ENCODE results near the gene EMP1. TPM values are rescaled to one million over a fixed set of nuclear protein-coding genes. Genes with fewer than 3 reads are reported as not detected.
A peak's percentile ranks its signal among the peaks of the same experiment; 100 is the strongest.

The EMP1 gene
- total and polyA plus RNA-seq, 10 donors, result 4.9 to 170 (median 65.6) TPM

DNA sequence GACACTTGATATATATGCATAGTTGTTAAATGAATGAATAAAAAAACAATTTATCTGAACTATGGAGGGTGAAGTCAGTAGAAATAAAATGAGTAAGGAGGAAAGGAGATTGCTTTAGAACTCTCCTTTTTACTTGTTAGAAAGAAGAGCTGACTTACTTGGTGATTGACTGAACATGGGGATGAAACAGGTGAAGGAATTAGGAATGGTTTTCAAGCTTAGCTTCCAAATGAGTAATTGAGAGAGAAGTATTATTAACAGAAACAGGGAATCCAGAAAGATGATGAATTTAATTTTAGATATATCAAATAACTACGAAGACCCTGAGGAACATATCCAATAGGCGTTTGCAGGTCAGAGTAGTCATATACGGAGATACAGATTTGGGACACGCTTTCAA is 33.6 kb upstream of the EMP1 start:
- Histone ChIP-seq H3K4me1 (peaks cover 0 to 20% (median 12%) of the 10 kb centered on the region in 6 donors), H3K36me3 (no peaks in the 10 kb centered on the region), H3K27ac (no peak overlapping the region), H3K9me3 (peaks cover 0 to 4% (median 1%) of the 10 kb centered on the region in 8 donors), H3K4me3 (no peak overlapping the region), H3K27me3 (replicated peaks in 1 of 7) (no peaks in the 10 kb centered on the region)
- WGBS, 5 donors, result 92 to 98% (median 96%) methylated on average over 4 of the region's 4 CpGs
- intact Hi-C loops (cut with DNase I; ENCODE audit: low total_unique reads), result no loop called here
- no peak for DNase-seq
- TF ChIP-seq, protein P1, sequence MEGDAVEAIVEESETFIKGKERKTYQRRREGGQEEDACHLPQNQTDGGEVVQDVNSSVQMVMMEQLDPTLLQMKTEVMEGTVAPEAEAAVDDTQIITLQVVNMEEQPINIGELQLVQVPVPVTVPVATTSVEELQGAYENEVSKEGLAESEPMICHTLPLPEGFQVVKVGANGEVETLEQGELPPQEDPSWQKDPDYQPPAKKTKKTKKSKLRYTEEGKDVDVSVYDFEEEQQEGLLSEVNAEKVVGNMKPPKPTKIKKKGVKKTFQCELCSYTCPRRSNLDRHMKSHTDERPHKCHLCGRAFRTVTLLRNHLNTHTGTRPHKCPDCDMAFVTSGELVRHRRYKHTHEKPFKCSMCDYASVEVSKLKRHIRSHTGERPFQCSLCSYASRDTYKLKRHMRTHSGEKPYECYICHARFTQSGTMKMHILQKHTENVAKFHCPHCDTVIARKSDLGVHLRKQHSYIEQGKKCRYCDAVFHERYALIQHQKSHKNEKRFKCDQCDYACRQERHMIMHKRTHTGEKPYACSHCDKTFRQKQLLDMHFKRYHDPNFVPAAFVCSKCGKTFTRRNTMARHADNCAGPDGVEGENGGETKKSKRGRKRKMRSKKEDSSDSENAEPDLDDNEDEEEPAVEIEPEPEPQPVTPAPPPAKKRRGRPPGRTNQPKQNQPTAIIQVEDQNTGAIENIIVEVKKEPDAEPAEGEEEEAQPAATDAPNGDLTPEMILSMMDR (IDR thresholded peaks at IDR 0.05 in 8 of 11, conservative IDR thresholded peaks at IDR 0.05 in 3 of 11), result no peak
- TF ChIP-seq POLR2AphosphoS5 (IDR thresholded peaks at IDR 0.05) (no peak), POLR2A (IDR thresholded peaks at IDR 0.05) (no peak)

DNA sequence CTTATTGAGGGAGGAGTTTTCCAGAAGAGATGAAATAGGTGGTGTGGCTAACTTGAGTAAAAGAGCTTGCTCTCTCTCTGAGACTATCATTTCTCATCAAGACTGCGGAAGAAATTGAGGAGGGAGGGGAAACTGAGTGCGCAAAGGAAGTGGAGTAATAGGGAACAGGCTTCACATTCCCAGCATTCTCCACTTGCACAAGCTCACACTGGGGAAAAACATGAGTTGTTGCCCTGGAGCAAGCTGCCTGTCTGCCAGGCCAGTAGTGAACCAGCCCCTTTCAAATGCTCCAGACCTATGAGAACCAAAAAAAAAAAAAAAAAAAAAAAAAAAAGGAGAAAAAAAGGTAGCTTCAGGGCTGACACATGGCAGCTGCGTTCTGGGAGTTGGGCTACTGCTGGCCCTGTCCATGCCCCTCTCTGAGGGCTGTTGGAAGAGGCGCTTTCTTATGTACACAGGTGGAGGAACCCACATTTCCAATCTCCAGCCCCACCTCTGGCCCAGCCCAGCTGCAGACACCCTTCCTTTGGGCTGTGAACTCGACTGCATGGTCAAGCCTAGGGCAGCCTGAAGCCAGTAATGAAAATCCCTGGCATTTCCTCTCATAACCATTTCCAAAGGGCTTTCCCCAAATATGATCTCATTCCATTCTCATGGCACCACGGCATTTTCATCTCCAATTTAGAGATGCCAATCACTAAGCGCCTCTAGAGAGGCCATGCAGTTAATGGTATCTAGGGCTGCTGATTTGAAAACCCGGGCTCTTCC is 32.5 kb upstream of the EMP1 start:
- TF ChIP-seq, protein P1 (IDR thresholded peaks at IDR 0.05 in 8 of 11, conservative IDR thresholded peaks at IDR 0.05 in 3 of 11), result no peak
- TF ChIP-seq POLR2AphosphoS5 (IDR thresholded peaks at IDR 0.05), result no peak
- TF ChIP-seq POLR2A (IDR thresholded peaks at IDR 0.05), result no peak
- DNase-seq, result no peak
- Histone ChIP-seq H3K9me3 (peaks cover 0 to 6% (median 1%) of the 10 kb centered on the region in 8 donors), H3K27ac (no peak overlapping the region), H3K27me3 (replicated peaks in 1 of 7) (no peaks in the 10 kb centered on the region), H3K36me3 (no peaks in the 10 kb centered on the region), H3K4me1 (peaks cover 0 to 20% (median 12%) of the 10 kb centered on the region in 6 donors), H3K4me3 (no peak overlapping the region)
- 79 to 89% (median 84%) methylated on average over 8 of the region's 8 CpGs for WGBS, 5 donors
- intact Hi-C loops (cut with DNase I; ENCODE audit: low total_unique reads), result no loop called here

DNA sequence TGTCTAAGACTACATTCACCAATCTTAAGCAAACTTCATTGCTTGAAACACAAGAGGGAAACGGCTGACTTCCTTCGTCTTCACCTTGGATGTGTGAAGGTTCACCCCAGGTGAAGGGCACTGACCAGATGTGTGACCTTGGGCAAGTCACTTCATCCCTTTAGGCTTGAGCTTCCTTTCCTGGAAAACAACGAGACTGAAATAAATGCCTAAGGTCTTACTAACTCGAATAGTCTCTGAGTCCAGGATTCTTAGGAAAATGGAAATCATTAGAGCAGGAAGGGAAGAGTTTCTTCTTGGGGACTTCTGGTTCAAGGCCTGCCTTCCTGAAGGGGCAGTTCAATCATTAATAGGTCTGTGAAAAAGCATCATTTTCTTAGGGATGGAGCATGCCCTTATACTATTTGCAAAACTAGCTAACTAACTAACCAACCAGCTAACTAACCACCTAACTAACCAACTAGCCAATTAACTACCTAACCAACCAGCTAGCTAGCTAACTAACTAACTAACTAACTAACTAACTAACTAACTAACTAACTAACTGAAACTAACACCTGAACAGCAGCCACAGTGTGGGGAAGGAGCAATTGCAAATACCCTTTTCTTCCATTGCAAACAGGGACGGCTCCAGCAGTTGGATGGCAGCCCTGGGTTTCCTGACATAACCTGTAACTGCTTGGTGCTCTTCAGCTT is 31.5 kb upstream of the EMP1 start:
- no peaks in the 10 kb centered on the region for H3K36me3 ChIP-seq
- H3K27me3 ChIP-seq (replicated peaks in 1 of 7), result no peaks in the 10 kb centered on the region
- peaks cover 0 to 6% (median 1%) of the 10 kb centered on the region in 8 donors for H3K9me3 ChIP-seq
- H3K4me1 ChIP-seq, result peaks cover 0 to 20% (median 12%) of the 10 kb centered on the region in 6 donors
- DNase-seq, result no peak
- no peak for TF ChIP-seq POLR2AphosphoS5 (IDR thresholded peaks at IDR 0.05)
- no peak for TF ChIP-seq POLR2A (IDR thresholded peaks at IDR 0.05)
- TF ChIP-seq, protein P1 (IDR thresholded peaks at IDR 0.05 in 8 of 11, conservative IDR thresholded peaks at IDR 0.05 in 3 of 11), result no peak
- peak overlapping the region in 1 of 8 donors; percentile 21 for H3K27ac ChIP-seq
- WGBS, 5 donors, result 49 to 56% (median 51%) methylated on average over 5 of the region's 5 CpGs
- intact Hi-C loops (cut with DNase I; ENCODE audit: low total_unique reads), result no loop called here
- no peak overlapping the region for H3K4me3 ChIP-seq

DNA sequence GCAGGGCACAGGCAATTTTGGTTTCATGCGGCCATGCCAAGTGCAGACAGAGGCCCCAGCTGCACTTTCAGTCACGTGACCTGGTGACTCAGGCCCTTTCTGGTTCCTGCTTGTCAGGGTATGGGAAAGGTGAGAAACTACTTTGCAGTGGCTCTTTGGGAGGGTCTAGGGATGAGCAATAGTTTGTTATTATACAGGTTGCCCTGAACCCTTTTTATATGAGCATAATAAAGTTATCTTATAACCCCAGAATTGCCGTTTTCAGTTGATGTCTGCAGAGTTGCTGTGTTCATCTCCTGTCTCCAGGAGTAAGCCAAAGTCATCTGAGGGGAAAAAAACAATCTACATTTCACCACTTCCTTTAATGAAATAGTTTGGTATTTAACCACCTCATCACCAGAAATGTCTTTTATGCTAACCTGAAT is 30.9 kb upstream of the EMP1 start:
- Histone ChIP-seq H3K9me3 (peaks cover 0 to 6% (median 1%) of the 10 kb centered on the region in 8 donors), H3K27ac (peak overlapping the region in 1 of 8 donors; percentile 21), H3K36me3 (no peaks in the 10 kb centered on the region), H3K4me1 (peaks cover 0 to 20% (median 12%) of the 10 kb centered on the region in 6 donors), H3K27me3 (replicated peaks in 1 of 7) (no peaks in the 10 kb centered on the region), H3K4me3 (no peak overlapping the region)
- peak; percentile 84 for DNase-seq
- intact Hi-C loops (cut with DNase I; ENCODE audit: low total_unique reads), result no loop called here
- 14 to 25% (median 17%) methylated on average over 3 of the region's 3 CpGs for WGBS, 5 donors
- TF ChIP-seq POLR2AphosphoS5 (IDR thresholded peaks at IDR 0.05), result no peak
- TF ChIP-seq, protein P1 (IDR thresholded peaks at IDR 0.05 in 8 of 11, conservative IDR thresholded peaks at IDR 0.05 in 3 of 11), result no peak
- no peak for TF ChIP-seq POLR2A (IDR thresholded peaks at IDR 0.05)
